B cell (primary cell): ENCODE measurements around the gene NTM. TPM values are rescaled to one million over a fixed set of nuclear protein-coding genes. Genes with fewer than 3 reads are reported as not detected.

Experiments
- ATAC-seq: fragments of 200-7000 bp; cut with Tn5 transposase; one replicate; pipeline ENCODE4 v1.10.0; 2021; ENCODE audit warnings: low read depth, mild to moderate bottlenecking, moderate number of reproducible peaks, moderate library complexity
- CTCF ChIA-PET: fragments of 350-600 bp; sonication (Branson Sonifier 250); formaldehyde crosslinking; loops from one replicate; lab custom pipeline; 2021; ENCODE audit warnings: antibody characterized with exemption, inconsistent platforms; lab: Charles Lee
- POLR2A ChIA-PET: fragments of 350-600 bp; sonication (Branson Sonifier 250); formaldehyde crosslinking; loops from one replicate; lab custom pipeline; 2021; ENCODE audit warnings: antibody characterized with exemption; lab: Charles Lee
- DNase-seq: peaks from one replicate; pipeline ENCODE4 v3.0.0; 2013
- H2AFZ ChIP-seq: 2 replicates; pipeline ENCODE4 v1.6.1; 2012; ENCODE audit warnings: mild to moderate bottlenecking, low read depth, low read length; ENCODE audit not compliant: insufficient read depth, poor library complexity, severe bottlenecking
- H3K27ac ChIP-seq, 2 donors: 1 replicate in 1 of 2; 2 replicates in 1 of 2; pipeline ENCODE4 v1.5.1; 2012 to 2013; ENCODE audit warnings: low read length in 2 of 2, mild to moderate bottlenecking in 2 of 2, moderate library complexity in 1 of 2
- H3K27me3 ChIP-seq, 4 experiments: fragments of 200-600 bp in 1 of 4; sonication (generic) in 1 of 4; replicated peaks in 1 of 4; 1 replicate in 2 of 4; 2 replicates in 2 of 4; pipeline versions ENCODE4 v1.6.1 to v1.7.0; 2013 to 2016; ENCODE audit warnings: low read length in 3 of 4, mild to moderate bottlenecking in 2 of 4, mixed read lengths in 1 of 4, moderate library complexity in 1 of 4; ENCODE audit not compliant: insufficient read depth in 4 of 4, control insufficient read depth in 3 of 4; ENCODE audit errors: control extremely low read depth in 1 of 4
- H3K36me3 ChIP-seq, 2 experiments: replicated peaks in 1 of 2; 1 replicate in 1 of 2; 2 replicates in 1 of 2; pipeline versions ENCODE4 v1.6.1 to v1.7.1; 2013; ENCODE audit warnings: low read length in 1 of 2; ENCODE audit not compliant: insufficient read depth in 2 of 2, control insufficient read depth in 1 of 2; ENCODE audit errors: control extremely low read depth in 1 of 2, extremely low read depth in 1 of 2
- H3K4me1 ChIP-seq, 2 donors: fragments of 200-600 bp in 1 of 2; sonication (generic) in 1 of 2; 1 replicate in 1 of 2; 2 replicates in 1 of 2; pipeline versions ENCODE4 v1.5.1 to v1.6.1; 2013 to 2017; ENCODE audit warnings: low read length in 2 of 2; ENCODE audit not compliant: control insufficient read depth in 2 of 2, insufficient read depth in 2 of 2
- H3K4me2 ChIP-seq: replicated peaks from 2 replicates; pipeline ENCODE3; 2012; ENCODE audit warnings: mild to moderate bottlenecking, low read depth, low read length; ENCODE audit not compliant: poor library complexity, severe bottlenecking
- H3K4me3 ChIP-seq, 5 experiments: fragments of 200-600 bp in 1 of 5; sonication (generic) in 1 of 5; 1 replicate in 3 of 5; 2 replicates in 2 of 5; pipeline versions ENCODE4 v1.5.1 to v1.7.0; 2011 to 2016; ENCODE audit warnings: low read length in 4 of 5, mild to moderate bottlenecking in 4 of 5, low read depth in 2 of 5, control low read depth in 1 of 5, moderate library complexity in 1 of 5; ENCODE audit not compliant: insufficient read depth in 1 of 5; ENCODE audit errors: control extremely low read depth in 1 of 5, extremely low read depth in 1 of 5
- H3K79me2 ChIP-seq: fragments of 200-600 bp; sonication (generic); one replicate; pipeline ENCODE4 v1.6.0; 2016; ENCODE audit warnings: low read length; ENCODE audit not compliant: control insufficient read depth, insufficient read depth
- H3K9ac ChIP-seq: fragments of 200-600 bp; sonication (generic); 2 replicates; pipeline ENCODE4 v1.6.1; 2017; ENCODE audit warnings: mild to moderate bottlenecking, low read length, moderate library complexity
- H3K9me3 ChIP-seq, 3 donors: one replicate each; pipeline versions ENCODE4 v1.6.1 to v1.7.1; 2013; ENCODE audit warnings: low read length in 2 of 3; ENCODE audit not compliant: control insufficient read depth in 2 of 3, insufficient read depth in 1 of 3; ENCODE audit errors: control extremely low read depth in 1 of 3
- H4K20me1 ChIP-seq: 2 replicates; pipeline ENCODE4 v1.6.0; 2012; ENCODE audit warnings: mild to moderate bottlenecking, low read length; ENCODE audit not compliant: insufficient read depth, control insufficient read depth, poor library complexity, severe bottlenecking
- H3K27ac Mint-ChIP-seq: one replicate; pipeline ENCODE4 v1.8.0; 2021; ENCODE audit warnings: mixed read lengths
- H3K27me3 Mint-ChIP-seq: one replicate; pipeline ENCODE4 v1.8.0; 2021; ENCODE audit warnings: mixed read lengths
- H3K4me1 Mint-ChIP-seq: one replicate; pipeline ENCODE4 v1.8.0; 2021; ENCODE audit warnings: mixed read lengths
- H3K4me3 Mint-ChIP-seq: one replicate; pipeline ENCODE4 v1.8.0; 2021; ENCODE audit warnings: mixed read lengths
- H3K9me3 Mint-ChIP-seq: one replicate; pipeline ENCODE4 v1.8.0; 2022; ENCODE audit warnings: mixed read lengths; ENCODE audit not compliant: insufficient read depth
- CTCF ChIP-seq: fragments of 200-600 bp; IDR thresholded peaks from one replicate; pipeline ENCODE4 v1.8.0; 2022; ENCODE audit warnings: antibody characterized with exemption, mild to moderate bottlenecking
- EZH2 ChIP-seq: IDR thresholded peaks from 2 replicates; pipeline ENCODE4 v1.6.1; 2012; ENCODE audit warnings: borderline replicate concordance, low read depth, mild to moderate bottlenecking, moderate library complexity, low read length; ENCODE audit not compliant: insufficient read depth, poor library complexity, severe bottlenecking
- whole genome bisulfite sequencing: methylation state at CpG from one replicate; pipeline ENCODE4 v1.1.5; 2013; ENCODE audit warnings: missing lambda C conversion rate; ENCODE audit not compliant: insufficient coverage; 5-methylcytosine and 5-hydroxymethylcytosine counted together
- intact Hi-C: fragments of 100-400 bp; cut with micrococcal nuclease; formaldehyde crosslinking; loops from one replicate; pipeline ENCODE4 v1.10.0; 2022
- polyA plus RNA-seq: library from polyadenylated mRNA; depleted of rRNA; stranded (reverse); fragments of >200 nt; gene quantifications from 2 replicates; pipeline ENCODE4 v1.2.3, GENCODE V29; 2012
- total RNA-seq, 2 donors: library from RNA; stranded (reverse); fragments of 120-200 nt in 1 of 2; gene quantifications; 1 replicate in 1 of 2; 2 replicates in 1 of 2; pipeline versions ENCODE4 v1.2.3 to v1.2.4, GENCODE V29; 2013 to 2022

The NTM gene
- total and polyA plus RNA-seq, 2 donors (not counting 1 experiment from before 2014, with no cell fraction given), result not detected

GRCh38 chr11:132352497-132352896 is 982.1 kb downstream of the NTM start:
- Histone ChIP-seq H3K36me3 (no peaks in the 10 kb centered on the region), H3K9me3 (peaks cover 0 to 14% (median 0%) of the 10 kb centered on the region in 3 donors), H4K20me1 (no peaks in the 10 kb centered on the region), H3K4me1 (no peaks in the 10 kb centered on the region), H3K27ac (no peak overlapping the region), H3K9ac (no peak overlapping the region), H3K27me3 (no peaks in the 10 kb centered on the region), H2AFZ (no peak overlapping the region), H3K4me3 (no peak overlapping the region), H3K4me2 (no peak overlapping the region), H3K79me2 (no peaks in the 10 kb centered on the region)
- ChIA-PET POLR2A (no interaction called here), CTCF (no interaction called here)
- no peaks in the 10 kb centered on the region for H3K27me3 Mint-ChIP-seq
- DNase-seq (no peak), ATAC-seq (no peak)
- H3K27ac Mint-ChIP-seq, result no peak overlapping the region
- intact Hi-C loops, result no loop called here
- peaks cover 2% of the 10 kb centered on the region for H3K9me3 Mint-ChIP-seq
- 92% methylated on average over 8 of the region's 8 CpGs for WGBS
- H3K4me1 Mint-ChIP-seq, result no peaks in the 10 kb centered on the region
- TF ChIP-seq EZH2 (no peak), CTCF (no peak)
- H3K4me3 Mint-ChIP-seq, result no peak overlapping the region

- H3K27me3 Mint-ChIP-seq, result no peaks in the 10 kb centered on the region
- no peak overlapping the region for H3K4me3 Mint-ChIP-seq
- H3K9me3 Mint-ChIP-seq, result peaks cover 2% of the 10 kb centered on the region
- no peak for ATAC-seq
- intact Hi-C loops, result no loop called here
- Histone ChIP-seq H3K9me3 (peaks cover 0 to 10% (median 0%) of the 10 kb centered on the region in 3 donors), H3K4me1 (no peaks in the 10 kb centered on the region), H3K79me2 (no peaks in the 10 kb centered on the region), H2AFZ (no peak overlapping the region), H4K20me1 (no peaks in the 10 kb centered on the region), H3K4me3 (no peak overlapping the region), H3K27ac (no peak overlapping the region), H3K4me2 (no peak overlapping the region), H3K27me3 (no peaks in the 10 kb centered on the region), H3K36me3 (no peaks in the 10 kb centered on the region), H3K9ac (no peak overlapping the region)
- no peak overlapping the region for H3K27ac Mint-ChIP-seq
- TF ChIP-seq CTCF, result no peak
- TF ChIP-seq EZH2, result no peak
- 94% methylated on average over 11 of the region's 15 CpGs for WGBS
- peaks cover under 1% of the 10 kb centered on the region for H3K4me1 Mint-ChIP-seq
- no peak for DNase-seq
- ChIA-PET POLR2A (no interaction called here), CTCF (no interaction called here)
These were observed 982.8 kb downstream of the NTM start for GRCh38 chr11:132353255-132353654.
